Measurements from ENCODE around the gene APPL1.

APPL1 gene

GRCh38 chr3:57227204-57227929 is at the start of gene APPL1:
TSS of gene APPL1 (plus strand) at chr3:57227729. CDS start at chr3:57227884, 155 bp downstream.
- DNase-seq, result peak; percentile 76 to 78

GRCh38 chr3:57179580-57180410 is 47.7 kb upstream of the APPL1 start:
- DNase-seq, result no peak

- no peak for DNase-seq
These were observed 43.0 kb upstream of the APPL1 start for GRCh38 chr3:57184526-57184925.

- no peak for DNase-seq
These were observed 35.5 kb upstream of the APPL1 start for GRCh38 chr3:57192028-57192427.

GRCh38 chr3:57194641-57195040 is 32.9 kb upstream of the APPL1 start:
- DNase-seq, result no peak

GRCh38 chr3:57199895-57200297 is 27.6 kb upstream of the APPL1 start, which contains the start of gene HESX1:
TSS of gene HESX1 (minus strand) at chr3:57199978. CDS start at chr3:57199918, 60 bp downstream.
- no peak for DNase-seq

- DNase-seq, result no peak
These were observed 21.1 kb upstream of the APPL1 start for GRCh38 chr3:57206423-57206822.

- no peak for DNase-seq
These were observed 5.6 kb upstream of the APPL1 start for GRCh38 chr3:57221883-57222282.

GRCh38 chr3:57224856-57225255 is 2.7 kb upstream of the APPL1 start:
- DNase-seq, result no peak

GRCh38 chr3:57226176-57226575 is 1.4 kb upstream of the APPL1 start:
- no peak for DNase-seq

GRCh38 chr3:57227930-57228751 is 612 bp downstream of the APPL1 start:
- peak; percentile 13 to 21 for DNase-seq

GRCh38 chr3:57230006-57230405 is 2.5 kb downstream of the APPL1 start:
- DNase-seq, result no peak

- no peak for DNase-seq
These were observed 6.3 kb downstream of the APPL1 start for GRCh38 chr3:57233799-57234198.

- no peak for DNase-seq
These were observed 7.4 kb downstream of the APPL1 start for GRCh38 chr3:57234613-57235575.

GRCh38 chr3:57244946-57245345 is 17.4 kb downstream of the APPL1 start:
- DNase-seq, result no peak

GRCh38 chr3:57252404-57252803 is 24.9 kb downstream of the APPL1 start:
- DNase-seq, result no peak

- DNase-seq, result no peak
These were observed 29.3 kb downstream of the APPL1 start for GRCh38 chr3:57256844-57257243.

GRCh38 chr3:57257678-57258077 is 30.1 kb downstream of the APPL1 start:
- no peak for DNase-seq

- DNase-seq, result no peak
These were observed 33.6 kb downstream of the APPL1 start for GRCh38 chr3:57261119-57261518.

- no peak for DNase-seq
These were observed 34.4 kb downstream of the APPL1 start for GRCh38 chr3:57261929-57262328.

- DNase-seq, result no peak
These were observed 40.9 kb downstream of the APPL1 start for GRCh38 chr3:57268416-57268815.

GRCh38 chr3:57274845-57275244 is 47.3 kb downstream of the APPL1 start:
- no peak for DNase-seq
